HG02798 (cell line): ENCODE results near the gene ALX3.
"Not testable (repeated sequence)": the region's sequence is repeated elsewhere in the genome, so short reads cannot be mapped to it uniquely, and the experiment has no call there.

ENCODE experiments used
- ATAC-seq: cut with Tn5 transposase; IDR thresholded peaks from one replicate; pipeline ENCODE4 v1.9.1; 2021; ENCODE audit warnings: mild to moderate bottlenecking; ENCODE audit not compliant: unreplicated experiment, poor library complexity

The ALX3 gene

GRCh38 chr1:110049801-110050601 is 20.5 kb downstream of the ALX3 start:
- ATAC-seq: no peak

DNA sequence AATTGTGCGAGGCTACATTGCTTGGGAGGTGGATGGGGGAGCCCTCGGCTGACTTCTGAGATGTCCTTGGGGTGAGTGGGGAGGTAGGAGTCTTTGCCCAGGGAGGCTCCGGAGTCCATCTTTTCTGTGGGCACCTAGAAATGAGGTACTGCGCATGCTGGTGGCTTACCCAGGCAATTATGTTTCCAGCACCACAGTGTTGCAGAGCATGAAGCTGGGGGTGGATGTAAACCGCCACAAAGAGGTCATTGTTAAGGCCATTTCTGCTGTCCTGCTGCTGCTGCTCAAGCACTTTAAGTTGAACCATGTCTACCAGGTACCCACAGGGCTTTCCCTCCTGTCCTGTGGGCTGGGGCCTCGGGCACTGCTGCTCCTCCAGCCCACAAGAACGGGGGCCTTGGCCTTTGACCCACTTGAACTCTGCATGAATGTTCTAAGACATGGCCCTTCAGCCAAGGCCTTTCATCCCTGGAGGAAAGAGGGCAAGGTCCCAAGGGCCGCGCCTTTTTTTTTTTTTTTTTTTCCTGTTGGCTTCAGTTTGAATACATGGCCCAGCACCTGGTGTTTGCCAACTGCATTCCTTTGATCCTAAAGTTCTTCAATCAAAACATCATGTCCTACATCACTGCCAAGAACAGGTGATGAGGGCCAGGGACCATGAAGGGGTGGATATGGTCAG is 21.4 kb downstream of the ALX3 start:
- ATAC-seq: no peak

- ATAC-seq: no peak
Observed at GRCh38 chr1:110048240-110048639, 22.2 kb downstream of the ALX3 start.

DNA sequence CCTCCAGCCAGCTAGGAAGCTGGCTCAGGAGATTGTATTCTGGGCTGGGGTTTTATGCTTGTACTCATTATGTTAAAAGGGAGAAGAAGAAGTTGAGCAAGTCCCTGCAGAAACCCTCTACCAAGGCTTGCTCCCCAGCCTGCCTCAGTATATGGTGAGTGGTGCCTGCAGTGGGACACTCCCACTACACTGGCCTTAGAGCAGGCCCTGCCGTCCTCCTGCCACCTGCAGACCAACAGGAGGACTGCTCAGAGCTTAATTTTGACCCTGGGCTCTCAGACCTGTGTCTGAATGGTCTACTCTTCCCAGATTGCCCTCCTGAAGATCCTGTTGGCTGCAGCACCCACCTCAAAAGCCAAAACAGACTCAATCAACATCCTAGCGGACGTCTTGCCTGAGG is 23.0 kb downstream of the ALX3 start:
- ATAC-seq: no peak

DNA sequence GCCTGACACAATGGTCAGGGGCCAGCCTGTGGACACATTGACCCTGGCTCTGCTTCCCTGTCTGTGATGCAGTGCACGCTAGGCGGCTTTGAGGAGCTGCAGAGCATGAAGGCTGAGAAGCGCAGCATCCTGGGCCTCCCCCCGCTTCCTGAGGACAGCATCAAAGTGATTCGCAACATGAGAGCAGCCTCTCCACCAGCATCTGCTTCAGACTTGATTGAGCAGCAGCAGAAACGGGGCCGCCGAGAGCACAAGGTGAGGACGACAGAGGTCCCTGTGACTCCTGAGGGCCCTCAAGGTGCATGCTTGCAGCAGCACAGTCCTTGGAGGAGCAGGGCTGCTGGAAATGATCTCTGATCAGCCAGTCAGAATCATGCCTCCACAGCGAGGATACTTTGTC is 27.5 kb downstream of the ALX3 start:
- ATAC-seq: no peak

DNA sequence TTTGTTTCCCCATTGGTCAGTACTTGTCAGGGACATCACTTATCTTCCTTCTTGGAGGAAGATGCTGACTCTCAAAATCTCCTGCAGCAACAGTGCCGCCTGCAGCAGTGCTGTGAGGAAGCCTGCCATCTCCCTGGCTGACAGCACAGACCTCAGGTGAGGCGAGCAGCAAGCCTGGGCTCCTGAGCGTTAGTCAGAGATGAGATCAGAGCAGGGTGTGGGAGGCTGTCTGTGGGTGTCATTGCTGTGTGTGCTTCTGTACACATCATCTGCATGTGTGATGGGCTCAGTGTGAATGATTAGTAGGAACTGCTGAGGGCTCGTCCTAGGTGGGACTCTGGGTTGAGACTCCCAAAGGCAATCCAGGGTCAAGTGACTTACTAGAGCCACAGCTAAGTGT is 29.9 kb downstream of the ALX3 start:
- ATAC-seq: no peak

DNA sequence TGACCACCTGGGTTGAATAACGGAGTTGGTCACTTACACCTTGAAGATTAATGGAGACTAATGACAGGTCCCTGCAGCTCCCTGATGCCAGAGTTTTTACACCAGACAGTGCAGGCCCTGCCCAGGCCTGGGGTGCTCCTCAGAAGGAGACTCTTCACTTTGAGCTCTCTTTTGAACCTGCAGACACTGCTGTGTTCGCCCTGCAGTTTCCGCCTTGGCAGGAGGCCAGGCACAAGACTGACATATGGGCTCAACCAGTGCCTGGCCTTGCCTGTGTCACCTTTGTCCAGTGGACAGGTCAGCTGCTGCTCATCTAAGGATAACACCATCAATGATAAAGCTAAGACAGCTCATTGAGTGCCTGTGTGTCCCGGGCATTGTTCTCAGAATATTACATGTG is 30.8 kb downstream of the ALX3 start:
- ATAC-seq: no peak

DNA sequence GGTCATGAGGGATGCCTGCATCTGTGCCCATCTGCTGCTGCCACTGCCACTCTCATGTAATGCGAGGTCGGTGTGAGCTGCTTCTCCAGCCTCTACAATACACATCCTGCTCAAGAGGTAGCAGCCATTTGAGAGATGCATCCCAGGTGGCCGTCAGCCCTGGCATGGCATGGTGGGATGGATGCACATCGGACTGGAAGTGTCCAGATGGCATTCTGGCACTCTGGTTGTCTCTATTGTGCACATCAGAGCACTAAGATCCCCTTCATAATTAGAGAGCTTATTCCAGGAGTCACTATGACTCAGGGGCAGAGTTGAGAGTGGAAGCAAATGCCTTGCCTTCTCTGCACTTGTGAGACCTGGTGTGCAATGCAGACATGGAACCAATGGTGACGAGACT is 32.2 kb downstream of the ALX3 start:
- ATAC-seq: no peak

- ATAC-seq: no peak
Observed at GRCh38 chr1:110035236-110035752, 35.2 kb downstream of the ALX3 start.

- ATAC-seq: peak; percentile 88
Observed at GRCh38 chr1:110034451-110035235, 35.8 kb downstream of the ALX3 start, which contains the start of gene STRIP1. STRIP1 (plus strand) TSS chr1:110034624; CDS start chr1:110034638, 14 bp downstream.

- ATAC-seq: no peak
Observed at GRCh38 chr1:110034040-110034450, 36.4 kb downstream of the ALX3 start.

- no peak for ATAC-seq
Observed at GRCh38 chr1:110033421-110033820, 37.1 kb downstream of the ALX3 start.

DNA sequence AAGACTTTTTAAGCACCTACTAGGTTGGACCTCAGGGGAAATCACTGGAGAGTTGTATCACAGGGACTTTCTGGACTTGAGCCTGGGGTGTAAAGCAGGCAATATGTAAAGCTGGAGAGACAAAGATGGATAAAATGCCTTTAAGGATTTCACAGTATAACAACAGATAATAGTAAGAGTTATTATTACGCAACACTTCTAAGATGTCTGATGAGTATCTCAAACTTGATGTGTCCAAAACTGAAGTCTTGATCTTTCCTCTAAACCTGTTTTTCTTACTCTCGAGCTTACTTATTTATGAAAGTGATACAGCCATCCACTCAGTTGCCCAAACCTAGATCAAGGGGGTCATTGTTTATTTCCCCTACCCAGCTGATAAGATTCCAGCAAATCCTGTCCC is 38.1 kb downstream of the ALX3 start:
- ATAC-seq: no peak

- not testable (repeated sequence) for ATAC-seq
Observed at GRCh38 chr1:110030687-110031086, 39.8 kb downstream of the ALX3 start.

DNA sequence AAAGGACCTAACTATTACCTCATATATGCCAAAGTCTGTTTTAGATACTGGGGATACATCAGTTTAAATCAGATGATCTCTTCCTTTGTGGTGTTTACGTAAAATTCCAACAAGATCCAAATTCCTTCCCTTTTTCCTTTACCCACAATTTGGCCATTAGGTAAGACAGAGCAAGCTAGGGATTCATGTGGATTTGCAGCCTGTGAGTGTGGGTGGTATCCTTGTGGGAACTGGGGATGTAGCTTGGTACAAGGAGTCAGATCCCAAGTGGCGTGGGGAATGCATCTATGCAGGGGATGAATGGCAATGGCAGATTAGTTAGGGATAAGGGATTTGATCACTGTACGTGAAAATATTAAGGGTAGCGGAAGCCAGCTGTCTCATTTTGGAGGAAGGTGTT is 45.9 kb downstream of the ALX3 start:
- ATAC-seq: no peak

DNA sequence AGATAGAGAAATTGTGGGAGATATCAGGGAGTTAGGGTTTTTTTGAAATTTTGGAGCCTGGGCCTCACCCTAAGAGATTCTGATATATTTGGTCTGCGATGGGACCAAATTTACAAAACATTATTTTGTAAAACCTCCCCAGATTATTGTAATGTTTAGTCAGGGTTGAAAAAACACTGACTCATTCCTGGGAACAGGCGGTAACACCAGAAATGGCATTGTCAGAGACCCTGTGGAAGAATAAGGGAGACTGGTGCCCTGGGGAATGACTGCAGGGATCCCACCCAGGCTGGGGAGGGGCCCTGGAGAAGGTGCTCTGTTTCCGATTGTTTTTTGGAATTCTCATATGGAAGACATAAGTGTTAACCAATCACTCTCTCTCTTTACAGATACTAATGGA is 49.2 kb downstream of the ALX3 start:
- no peak for ATAC-seq

DNA sequence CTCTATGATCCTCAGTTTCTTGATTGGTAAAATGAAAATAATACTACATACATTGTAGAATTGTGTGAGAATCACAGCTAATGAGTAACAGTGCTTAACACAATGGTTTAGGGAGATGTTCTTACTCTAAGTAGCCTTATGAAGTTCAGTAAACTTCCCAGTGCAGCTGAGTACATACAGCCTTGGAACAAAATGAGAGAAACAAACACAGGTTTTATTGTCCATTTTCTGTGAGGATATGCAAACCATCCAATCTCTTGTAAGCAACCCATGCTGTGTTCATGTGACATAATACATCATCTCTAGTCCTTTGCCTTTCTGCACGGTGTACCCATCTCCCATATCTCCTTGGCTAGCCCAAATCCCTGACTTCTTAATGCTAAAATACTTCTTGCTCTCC is 50.7 kb downstream of the ALX3 start:
- no peak for ATAC-seq

DNA sequence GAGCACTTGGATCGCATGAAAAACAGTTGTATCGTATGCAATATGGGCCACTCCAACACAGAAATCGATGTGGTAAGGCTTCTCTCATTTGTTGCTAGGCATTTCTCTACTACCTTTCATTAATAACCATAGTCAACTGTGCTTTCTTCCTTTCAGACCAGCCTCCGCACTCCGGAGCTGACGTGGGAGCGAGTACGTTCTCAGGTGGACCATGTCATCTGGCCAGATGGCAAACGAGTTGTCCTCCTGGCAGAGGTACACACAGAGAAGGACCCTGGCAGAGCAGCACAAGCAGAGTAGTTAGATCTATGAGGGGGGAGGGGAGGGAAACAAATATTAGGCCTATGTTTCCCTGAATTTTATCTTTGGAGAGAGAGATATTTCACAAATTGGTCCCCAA is 52.1 kb downstream of the ALX3 start:
- no peak for ATAC-seq

GRCh38 chr1:110017792-110018191 is 52.7 kb downstream of the ALX3 start:
- no peak for ATAC-seq

GRCh38 chr1:110012100-110012780 is 58.2 kb downstream of the ALX3 start:
- peak; percentile 58 for ATAC-seq
